ENCODE data around the gene SHB. TPM values are rescaled to one million over a fixed set of nuclear protein-coding genes. Genes with fewer than 3 reads are reported as not detected.
A peak's percentile ranks its signal among the peaks of the same experiment; 100 is the strongest.

Gene SHB
- total and polyA plus RNA-seq, 7 donors: 4.0 to 30.7 (median 8.6) TPM

- WGBS, 3 donors: 90 to 92% (median 90%) methylated on average over 12 of the region's 12 CpGs
- Histone ChIP-seq H3K27me3 (ENCODE audit: insufficient read depth in 3 of 3, low read length in 2 of 3) (no peaks in the 10 kb centered on the region), H3K4me3 (no peak overlapping the region), H3K27ac (no peak overlapping the region), H3K9me3 (no peaks in the 10 kb centered on the region), H3K4me1 (peaks cover 12% of the 10 kb centered on the region), H3K36me3 (ENCODE audit: insufficient read depth in 1 of 2, low read depth in 1 of 2) (no peaks in the 10 kb centered on the region)
- TF ChIP-seq, protein P1, sequence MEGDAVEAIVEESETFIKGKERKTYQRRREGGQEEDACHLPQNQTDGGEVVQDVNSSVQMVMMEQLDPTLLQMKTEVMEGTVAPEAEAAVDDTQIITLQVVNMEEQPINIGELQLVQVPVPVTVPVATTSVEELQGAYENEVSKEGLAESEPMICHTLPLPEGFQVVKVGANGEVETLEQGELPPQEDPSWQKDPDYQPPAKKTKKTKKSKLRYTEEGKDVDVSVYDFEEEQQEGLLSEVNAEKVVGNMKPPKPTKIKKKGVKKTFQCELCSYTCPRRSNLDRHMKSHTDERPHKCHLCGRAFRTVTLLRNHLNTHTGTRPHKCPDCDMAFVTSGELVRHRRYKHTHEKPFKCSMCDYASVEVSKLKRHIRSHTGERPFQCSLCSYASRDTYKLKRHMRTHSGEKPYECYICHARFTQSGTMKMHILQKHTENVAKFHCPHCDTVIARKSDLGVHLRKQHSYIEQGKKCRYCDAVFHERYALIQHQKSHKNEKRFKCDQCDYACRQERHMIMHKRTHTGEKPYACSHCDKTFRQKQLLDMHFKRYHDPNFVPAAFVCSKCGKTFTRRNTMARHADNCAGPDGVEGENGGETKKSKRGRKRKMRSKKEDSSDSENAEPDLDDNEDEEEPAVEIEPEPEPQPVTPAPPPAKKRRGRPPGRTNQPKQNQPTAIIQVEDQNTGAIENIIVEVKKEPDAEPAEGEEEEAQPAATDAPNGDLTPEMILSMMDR (IDR thresholded peaks at IDR 0.05): no peak
- no peak for DNase-seq
- intact Hi-C loops (cut with DNase I): no loop called here
- ATAC-seq: peak in 1 of 4 donors; percentile 16
These were observed 64.0 kb downstream of the SHB start for GRCh38 chr9:38004809-38005560.

DNA sequence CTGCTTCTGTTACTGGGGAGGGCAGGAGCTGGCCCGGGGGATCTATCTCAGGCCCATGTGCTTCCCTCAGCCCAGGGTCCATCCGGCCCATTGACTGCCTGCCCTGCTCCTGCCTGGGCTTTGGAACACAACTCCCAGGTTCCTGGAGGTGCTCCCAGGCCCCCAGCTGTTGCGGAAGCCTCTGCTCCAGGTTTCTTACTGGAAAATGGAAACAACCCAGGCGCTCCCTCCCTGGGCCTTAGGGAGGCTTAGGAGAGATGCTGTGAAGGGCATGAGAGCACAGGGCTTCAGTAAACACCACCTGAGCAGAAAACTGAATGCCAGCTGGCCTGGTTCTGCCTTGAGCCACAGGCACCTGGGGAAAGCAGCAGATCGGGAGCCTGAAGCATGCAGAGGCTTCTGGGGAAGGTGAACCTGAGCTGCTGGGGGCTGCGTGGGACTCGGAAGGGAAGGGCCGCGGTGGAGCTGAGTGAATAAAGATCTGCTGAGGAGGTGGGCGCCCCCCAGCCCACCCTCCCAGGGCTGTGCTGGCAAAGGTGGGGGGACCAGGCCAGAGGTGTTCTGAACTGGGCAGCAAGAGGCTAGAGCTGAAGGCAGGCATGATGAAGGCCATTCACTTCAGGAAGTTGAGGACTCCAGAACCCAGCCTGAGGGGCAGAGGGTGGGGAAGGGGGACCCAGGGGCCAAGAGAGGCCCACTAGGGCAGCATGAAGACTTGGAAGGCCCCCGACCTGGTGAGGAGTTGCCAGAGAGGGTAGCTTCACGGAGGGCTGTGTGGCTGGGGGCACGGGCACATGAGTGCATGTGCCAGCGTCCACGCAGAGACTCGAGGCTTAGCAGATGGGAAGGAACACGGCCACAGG lies 64.8 kb downstream of the SHB start:
- WGBS, 3 donors: 76 to 89% (median 78%) methylated on average over 17 of the region's 17 CpGs
- TF ChIP-seq, protein P1 (IDR thresholded peaks at IDR 0.05): no peak
- DNase-seq (no peak), ATAC-seq (no peak)
- Histone ChIP-seq H3K9me3 (no peaks in the 10 kb centered on the region), H3K4me1 (peaks cover 12% of the 10 kb centered on the region), H3K4me3 (no peak overlapping the region), H3K27me3 (ENCODE audit: insufficient read depth in 3 of 3, low read length in 2 of 3) (no peaks in the 10 kb centered on the region), H3K36me3 (ENCODE audit: insufficient read depth in 1 of 2, low read depth in 1 of 2) (no peaks in the 10 kb centered on the region), H3K27ac (no peak overlapping the region)
- intact Hi-C loops (cut with DNase I): no loop called here

GRCh38 chr9:38003230-38003629 lies 65.8 kb downstream of the SHB start:
- no peak for DNase-seq
- H3K27me3 ChIP-seq (ENCODE audit: insufficient read depth in 3 of 3, low read length in 2 of 3): no peaks in the 10 kb centered on the region
- TF ChIP-seq, protein P1 (IDR thresholded peaks at IDR 0.05): no peak
- H3K36me3 ChIP-seq (ENCODE audit: insufficient read depth in 1 of 2, low read depth in 1 of 2): no peaks in the 10 kb centered on the region
- H3K9me3 ChIP-seq: no peaks in the 10 kb centered on the region
- intact Hi-C loops (cut with DNase I): no loop called here
- no peak overlapping the region for H3K27ac ChIP-seq
- no peak for ATAC-seq
- WGBS, 3 donors: 84 to 89% (median 87%) methylated on average over 8 of the region's 8 CpGs
- H3K4me3 ChIP-seq: no peak overlapping the region
- H3K4me1 ChIP-seq: peaks cover 5% of the 10 kb centered on the region

- no peak for ATAC-seq
- DNase-seq: no peak
- intact Hi-C loops (cut with DNase I): no loop called here
- Histone ChIP-seq H3K4me1 (no peaks in the 10 kb centered on the region), H3K36me3 (ENCODE audit: insufficient read depth in 1 of 2, low read depth in 1 of 2) (no peaks in the 10 kb centered on the region), H3K27me3 (ENCODE audit: insufficient read depth in 3 of 3, low read length in 2 of 3) (no peaks in the 10 kb centered on the region), H3K4me3 (no peak overlapping the region), H3K27ac (no peak overlapping the region), H3K9me3 (no peaks in the 10 kb centered on the region)
- TF ChIP-seq, protein P1 (IDR thresholded peaks at IDR 0.05): no peak
- 85 to 90% (median 89%) methylated on average over 7 of the region's 7 CpGs for WGBS, 3 donors
These were observed 67.6 kb downstream of the SHB start for GRCh38 chr9:38001430-38001829.

Measured in psoas muscle (tissue), 8 donors.